ENCODE measurements around the gene RNF223. TPM values are rescaled to one million over a fixed set of nuclear protein-coding genes. Genes with fewer than 3 reads are reported as not detected.

The RNF223 gene
- total RNA-seq, 1 experiment from 2014 or later = not detected

DNA sequence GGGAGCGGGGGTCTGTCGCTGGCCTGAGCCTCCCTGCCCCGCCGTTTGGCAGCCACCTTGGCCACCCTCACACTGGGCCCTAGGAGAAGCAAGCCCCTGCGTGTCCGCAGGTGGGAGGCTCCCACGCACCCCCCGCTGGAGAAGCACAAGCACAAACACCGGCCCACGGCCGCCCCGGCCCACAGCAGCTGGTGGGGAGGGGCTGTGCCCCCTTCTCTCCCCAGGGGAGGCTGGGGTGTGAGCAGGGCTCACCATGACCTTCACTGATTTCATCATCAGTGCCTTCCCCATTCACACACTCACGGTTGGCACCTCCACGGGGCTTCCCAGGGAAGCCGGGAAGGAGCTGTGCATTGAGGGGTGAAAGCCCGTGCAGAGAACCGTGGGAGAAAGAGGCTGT, 46.3 kb downstream of the RNF223 start:
- peaks cover 39% of the 10 kb centered on the region for H3K36me3 ChIP-seq
- H3K9me3 ChIP-seq (replicated peaks) = no peaks in the 10 kb centered on the region
- H3K27me3 ChIP-seq (replicated peaks) = no peaks in the 10 kb centered on the region
- H3K4me3 ChIP-seq = no peak overlapping the region
- H3K27ac ChIP-seq = no peak overlapping the region
- DNase-seq (ENCODE audit: low read depth in 1 of 2, low spot score in 2 of 2) = no peak
- H3K4me1 ChIP-seq (replicated peaks) = peaks cover 20% of the 10 kb centered on the region

DNA sequence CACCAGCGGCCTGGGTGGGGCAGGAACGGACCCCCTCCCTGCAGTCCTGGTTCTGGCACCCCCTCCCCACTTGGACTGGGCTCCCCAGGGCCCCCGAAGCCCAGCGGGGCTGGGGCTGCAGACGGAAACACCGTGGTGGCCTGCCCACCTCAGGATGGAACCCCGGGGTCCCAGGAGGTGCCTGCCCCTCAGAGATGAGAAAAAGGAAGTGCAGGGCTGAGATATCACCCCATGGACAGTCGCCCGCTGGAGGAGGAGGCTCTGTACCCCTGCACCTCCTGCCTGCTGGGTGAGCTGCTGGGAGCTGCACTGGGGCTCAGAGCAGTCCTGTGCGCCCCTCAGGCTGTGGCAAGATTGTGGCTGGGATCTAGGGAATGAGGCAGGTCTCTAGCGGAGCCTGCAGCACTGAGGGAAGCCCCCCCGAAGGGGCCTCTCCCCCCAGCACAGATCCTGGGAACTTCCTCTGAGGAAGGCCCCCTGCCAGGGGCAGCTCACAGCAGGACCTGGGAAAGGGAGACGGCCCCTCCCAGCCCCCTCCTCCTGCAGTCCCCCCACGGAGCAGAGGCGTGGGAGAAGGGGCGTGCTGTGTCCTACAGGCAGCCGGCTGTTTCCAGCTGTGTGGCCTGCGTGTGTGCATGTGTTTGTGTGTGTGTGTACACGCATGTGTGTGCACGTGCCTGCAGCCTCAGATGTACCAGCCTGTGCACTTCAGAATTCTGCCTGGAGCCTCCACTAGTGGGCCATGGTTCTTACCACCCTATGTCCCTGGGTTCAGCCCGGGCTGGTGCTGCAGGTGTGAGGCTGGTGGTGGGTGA, 47.3 kb downstream of the RNF223 start:
- no peak for DNase-seq (ENCODE audit: low read depth in 1 of 2, low spot score in 2 of 2)
- H3K9me3 ChIP-seq (replicated peaks) = no peaks in the 10 kb centered on the region
- no peaks in the 10 kb centered on the region for H3K27me3 ChIP-seq (replicated peaks)
- H3K27ac ChIP-seq = no peak overlapping the region
- peaks cover 46% of the 10 kb centered on the region for H3K36me3 ChIP-seq
- peaks cover 24% of the 10 kb centered on the region for H3K4me1 ChIP-seq (replicated peaks)
- H3K4me3 ChIP-seq = no peak overlapping the region

DNA sequence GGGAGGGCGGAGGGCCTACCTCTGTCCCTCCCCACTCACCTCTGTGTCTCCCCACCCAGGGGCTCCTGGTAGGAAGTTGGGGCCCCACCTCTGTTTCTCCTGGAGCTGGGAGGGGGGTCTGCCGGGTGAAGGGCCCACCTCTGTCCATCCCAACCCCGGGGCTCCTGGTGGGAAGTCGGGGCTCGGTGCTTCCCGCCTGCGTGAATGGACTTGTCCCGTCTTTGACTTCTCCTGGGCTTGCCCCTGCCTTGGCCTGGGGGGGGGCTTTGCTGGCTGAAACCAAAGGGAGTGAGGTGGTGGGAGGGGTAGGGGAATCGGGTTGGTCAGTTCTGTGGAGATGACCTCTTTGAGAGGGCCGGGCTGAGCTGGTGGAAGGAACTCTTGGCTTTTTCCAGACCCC, 48.4 kb downstream of the RNF223 start:
- peaks cover 35% of the 10 kb centered on the region for H3K4me1 ChIP-seq (replicated peaks)
- no peaks in the 10 kb centered on the region for H3K27me3 ChIP-seq (replicated peaks)
- DNase-seq (ENCODE audit: low read depth in 1 of 2, low spot score in 2 of 2) = no peak
- H3K9me3 ChIP-seq (replicated peaks) = no peaks in the 10 kb centered on the region
- H3K27ac ChIP-seq = no peak overlapping the region
- peaks cover 46% of the 10 kb centered on the region for H3K36me3 ChIP-seq
- no peak overlapping the region for H3K4me3 ChIP-seq

DNA sequence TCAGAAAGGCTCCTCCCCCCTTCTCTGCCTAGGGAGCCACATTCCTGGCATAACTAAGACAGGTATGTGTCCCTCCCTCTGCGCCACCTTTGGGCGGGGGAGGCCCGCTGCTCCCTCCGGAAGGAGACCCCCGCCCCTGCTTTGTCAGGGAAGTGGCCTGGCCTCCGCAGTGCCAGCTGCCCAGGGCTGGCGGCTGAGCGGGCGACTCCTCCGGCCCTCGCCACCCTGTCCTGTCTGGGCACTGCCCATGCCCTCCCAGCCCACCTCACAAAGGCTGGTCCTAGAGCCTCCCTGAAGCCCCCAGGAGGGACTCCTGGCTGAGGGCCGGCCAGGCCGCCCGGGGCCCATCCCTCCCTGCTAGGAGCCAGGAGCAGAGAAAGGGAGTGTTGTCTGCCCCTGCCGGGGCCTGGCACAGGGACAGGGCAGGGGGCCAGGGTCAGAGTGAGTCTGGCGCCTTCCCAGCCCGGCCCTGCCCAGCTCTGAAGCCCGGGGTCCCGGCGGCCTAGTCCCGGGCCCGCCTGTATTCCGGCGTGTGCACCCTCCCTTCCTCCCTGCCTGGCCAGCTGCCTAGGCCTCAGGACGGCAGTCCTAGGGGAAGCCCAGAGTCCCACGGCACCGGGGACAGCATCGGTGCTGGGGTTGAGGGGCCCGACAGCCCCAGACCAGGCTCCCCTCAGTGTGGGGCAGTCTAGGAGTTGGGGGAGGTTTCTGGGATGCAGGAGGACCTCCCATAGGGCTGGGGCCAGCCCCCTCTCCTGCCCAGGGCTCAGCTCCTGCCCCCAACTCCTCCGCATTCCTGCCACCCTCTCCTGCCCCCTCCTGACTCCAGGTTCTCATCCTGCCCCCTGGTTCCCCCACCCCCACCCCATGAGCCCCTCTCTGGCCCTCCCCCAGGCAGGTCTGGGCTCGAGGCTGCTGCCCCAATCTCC, 49.1 kb downstream of the RNF223 start:
- Histone ChIP-seq H3K27me3 (replicated peaks) (no peaks in the 10 kb centered on the region), H3K36me3 (peaks cover 46% of the 10 kb centered on the region), H3K27ac (peak overlapping the region; percentile 79), H3K4me1 (replicated peaks) (peaks cover 39% of the 10 kb centered on the region), H3K9me3 (replicated peaks) (no peaks in the 10 kb centered on the region), H3K4me3 (no peak overlapping the region)
- DNase-seq (ENCODE audit: low read depth in 1 of 2, low spot score in 2 of 2) = peak; percentile 55 to 79

DNA sequence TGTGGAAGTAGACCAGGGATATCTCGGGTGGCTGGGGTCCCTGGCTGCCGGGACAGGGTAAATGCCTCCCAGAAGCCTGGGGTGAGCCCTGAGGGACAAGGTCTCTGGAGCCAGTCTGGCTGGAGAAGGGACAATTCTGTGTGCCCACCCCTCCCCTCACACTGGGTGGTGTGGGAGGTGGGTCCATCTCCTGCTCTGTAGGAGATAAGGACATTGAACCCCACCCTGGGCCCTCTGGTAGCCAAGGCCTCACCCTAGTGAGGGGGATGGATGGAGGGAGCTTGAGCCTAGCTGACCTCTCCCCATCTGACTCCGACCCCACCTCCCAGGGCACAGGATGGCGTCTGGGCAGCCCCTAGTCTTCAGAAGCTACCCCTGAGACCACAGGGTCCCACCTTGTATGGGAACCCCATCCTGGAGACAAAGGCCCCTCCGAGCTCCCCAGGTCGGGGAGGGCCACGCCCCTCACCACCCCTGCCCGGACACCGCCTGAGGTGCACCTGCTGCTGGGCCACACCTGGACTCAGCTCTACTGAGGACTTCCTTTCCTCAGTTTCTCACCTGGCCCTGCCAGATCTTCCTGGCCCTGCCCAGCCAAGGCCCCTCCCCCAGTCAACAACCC, 49.8 kb downstream of the RNF223 start:
- DNase-seq (ENCODE audit: low read depth in 1 of 2, low spot score in 2 of 2) = no peak
- Histone ChIP-seq H3K4me3 (no peak overlapping the region), H3K36me3 (peaks cover 46% of the 10 kb centered on the region), H3K27ac (peak overlapping the region; percentile 79; the same call in 1 of the 2 replicates), H3K27me3 (replicated peaks) (no peaks in the 10 kb centered on the region), H3K4me1 (replicated peaks) (peaks cover 39% of the 10 kb centered on the region), H3K9me3 (replicated peaks) (no peaks in the 10 kb centered on the region)

DNA sequence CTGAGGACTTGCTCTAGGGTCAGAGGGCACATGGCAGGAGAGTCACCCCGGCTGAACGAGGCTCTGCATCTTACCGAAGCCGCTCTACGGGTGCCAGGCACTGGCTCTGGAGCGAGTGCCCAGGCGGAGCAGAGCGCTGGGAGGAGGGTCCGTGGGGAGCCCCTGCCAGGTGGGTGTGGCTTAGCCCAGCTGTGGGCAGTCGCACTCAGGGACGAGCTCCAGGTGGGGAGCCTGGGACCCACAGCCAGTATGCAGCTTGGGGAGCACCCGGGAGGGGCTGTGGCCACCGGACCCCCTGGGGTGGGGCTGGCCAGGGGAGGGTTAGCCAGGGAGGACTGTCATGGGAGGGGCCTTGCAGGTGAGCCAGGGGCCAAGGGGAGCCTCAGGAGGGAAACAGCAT, 50.4 kb downstream of the RNF223 start:
- H3K4me3 ChIP-seq = no peak overlapping the region
- peaks cover 43% of the 10 kb centered on the region for H3K4me1 ChIP-seq (replicated peaks)
- no peaks in the 10 kb centered on the region for H3K9me3 ChIP-seq (replicated peaks)
- no peak overlapping the region for H3K27ac ChIP-seq
- DNase-seq (ENCODE audit: low read depth in 1 of 2, low spot score in 2 of 2) = no peak
- H3K36me3 ChIP-seq = peaks cover 46% of the 10 kb centered on the region
- no peaks in the 10 kb centered on the region for H3K27me3 ChIP-seq (replicated peaks)

DNA sequence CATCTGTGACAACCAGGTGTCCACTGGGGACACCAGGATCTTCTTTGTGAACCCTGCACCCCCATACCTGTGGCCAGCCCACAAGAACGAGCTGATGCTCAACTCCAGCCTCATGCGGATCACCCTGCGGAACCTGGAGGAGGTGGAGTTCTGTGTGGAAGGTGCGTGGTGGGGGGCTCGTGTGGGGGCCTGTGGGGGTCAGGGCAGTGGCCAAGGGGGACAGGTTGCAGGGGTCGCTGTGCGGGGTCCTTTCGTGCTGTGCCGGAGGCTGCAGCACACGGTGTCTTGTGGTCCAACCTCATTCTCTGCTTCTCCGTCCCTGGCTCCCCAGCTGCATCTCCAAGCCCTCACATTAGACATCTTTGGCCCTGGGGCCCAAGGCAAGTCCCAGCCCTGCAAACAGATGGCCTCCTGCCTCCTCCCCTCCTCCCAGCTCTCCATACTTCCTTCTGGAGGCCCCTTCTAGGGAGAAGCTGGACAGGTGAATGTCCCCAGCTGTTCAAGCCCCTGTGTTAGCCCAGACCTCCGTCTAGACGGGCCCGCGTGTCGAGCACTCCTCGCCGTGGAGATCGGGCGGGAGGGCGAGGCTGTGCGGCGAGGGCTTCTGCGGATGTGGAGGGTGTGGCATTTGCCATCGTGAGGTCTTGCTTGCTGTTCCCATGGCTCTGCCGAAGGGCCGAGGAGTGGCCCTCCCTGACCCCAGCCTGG, 51.6 kb downstream of the RNF223 start:
- no peak for DNase-seq (ENCODE audit: low read depth in 1 of 2, low spot score in 2 of 2)
- no peak overlapping the region for H3K27ac ChIP-seq
- H3K27me3 ChIP-seq (replicated peaks) = no peaks in the 10 kb centered on the region
- peaks cover 43% of the 10 kb centered on the region for H3K36me3 ChIP-seq
- peaks cover 43% of the 10 kb centered on the region for H3K4me1 ChIP-seq (replicated peaks)
- H3K9me3 ChIP-seq (replicated peaks) = no peaks in the 10 kb centered on the region
- no peak overlapping the region for H3K4me3 ChIP-seq

DNA sequence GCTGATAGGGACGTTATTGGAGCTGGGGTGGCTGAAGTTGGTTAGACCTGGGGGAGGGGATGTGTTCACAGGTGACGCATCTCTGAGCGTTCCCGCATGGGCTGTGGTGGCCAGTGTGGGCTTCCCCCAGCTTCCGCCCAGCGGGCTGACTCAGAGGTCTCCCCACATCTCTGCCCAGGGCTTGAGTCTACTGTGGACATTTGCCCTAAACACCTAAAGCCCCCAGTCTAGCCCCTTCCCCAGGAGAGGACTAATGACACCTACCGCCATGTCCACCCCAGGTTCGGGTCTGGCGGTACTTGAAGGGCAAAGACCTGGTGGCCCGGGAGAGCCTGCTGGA, 52.2 kb downstream of the RNF223 start:
- Histone ChIP-seq H3K27ac (no peak overlapping the region), H3K9me3 (replicated peaks) (no peaks in the 10 kb centered on the region), H3K4me3 (no peak overlapping the region), H3K27me3 (replicated peaks) (no peaks in the 10 kb centered on the region), H3K36me3 (peaks cover 39% of the 10 kb centered on the region), H3K4me1 (replicated peaks) (peaks cover 43% of the 10 kb centered on the region)
- DNase-seq (ENCODE audit: low read depth in 1 of 2, low spot score in 2 of 2) = no peak

DNA sequence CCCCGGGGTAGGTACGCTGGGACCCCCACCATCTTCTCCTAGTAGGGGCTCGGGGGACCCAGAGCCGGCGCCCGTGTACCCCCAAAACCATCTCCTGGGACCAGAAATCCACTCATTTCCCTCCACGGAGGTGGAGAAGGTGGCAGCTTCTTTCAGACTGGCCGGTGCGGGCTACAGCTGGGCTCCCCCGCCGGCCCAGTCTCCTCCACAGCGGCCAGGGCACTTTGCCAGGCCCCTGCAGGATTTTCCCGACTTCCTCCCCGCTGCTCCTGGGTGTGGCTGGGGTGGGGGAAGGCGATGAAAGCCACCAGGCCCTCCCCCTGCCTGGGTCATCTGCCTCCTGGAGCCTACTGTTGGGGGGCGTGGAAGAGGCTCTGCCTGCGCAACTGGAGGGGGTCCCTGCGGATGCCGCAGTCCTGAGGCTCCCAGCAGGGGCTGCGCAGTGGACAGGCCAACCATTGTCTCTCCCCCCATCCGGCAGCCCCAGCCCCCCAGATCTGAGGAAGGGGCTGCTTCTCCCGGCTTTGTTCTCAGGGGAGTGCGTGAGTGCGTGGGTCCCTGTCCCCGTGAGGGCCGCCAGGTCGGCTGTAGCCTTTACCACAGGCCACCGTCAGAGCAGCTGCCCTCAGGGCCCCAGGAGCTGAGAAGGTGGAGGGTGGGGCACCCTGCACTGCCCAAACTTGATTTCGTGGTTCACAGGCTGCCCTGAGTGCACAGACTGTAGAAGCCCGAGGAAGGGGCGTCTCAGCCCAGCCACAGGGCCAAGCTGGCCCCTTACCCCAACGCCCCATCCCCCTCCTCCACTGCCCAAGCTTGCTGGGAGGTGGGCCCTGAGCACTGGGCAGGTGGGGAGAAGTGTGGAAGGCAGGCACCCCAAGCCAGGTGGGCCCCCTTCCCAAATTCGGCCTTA, 52.8 kb downstream of the RNF223 start:
- DNase-seq (ENCODE audit: low read depth in 1 of 2, low spot score in 2 of 2) = peak; percentile 74 to 90
- Histone ChIP-seq H3K27me3 (replicated peaks) (no peaks in the 10 kb centered on the region), H3K4me3 (peak overlapping the region; percentile 92), H3K9me3 (replicated peaks) (no peaks in the 10 kb centered on the region), H3K4me1 (replicated peaks) (peaks cover 43% of the 10 kb centered on the region), H3K27ac (0 out of 2 replicates have a peak overlapping the region, but pooled peaks have one; percentile 10), H3K36me3 (peaks cover 38% of the 10 kb centered on the region)

Other genes with a start within 250 kb of the RNF223 start
- gene SAMD11, start 150.4 kb downstream of the RNF223 start, total RNA-seq (2014; rRNA removed; shearing (Covaris generic)) = 232 and 256 TPM in 2 replicates
- 100 and 129 TPM in 2 replicates for gene NOC2L, start 115.0 kb downstream of the RNF223 start, total RNA-seq (2014; rRNA removed; shearing (Covaris generic))
- 7.2 and 11.5 TPM in 2 replicates for gene KLHL17, start 113.7 kb downstream of the RNF223 start, total RNA-seq (2014; rRNA removed; shearing (Covaris generic))
- gene PLEKHN1, start 107.8 kb downstream of the RNF223 start, total RNA-seq (2014; rRNA removed; shearing (Covaris generic)) = 0.34 TPM in 1 of 2 replicates, not detected in the other
- gene PERM1, start 92.2 kb downstream of the RNF223 start, total RNA-seq (2014; rRNA removed; shearing (Covaris generic)) = 0.11 TPM in 1 of 2 replicates, not detected in the other
- 55.3 and 68.7 TPM in 2 replicates for gene HES4, start 74.2 kb downstream of the RNF223 start, total RNA-seq (2014; rRNA removed; shearing (Covaris generic))
- 201 and 353 TPM in 2 replicates for gene ISG15, start 60.8 kb downstream of the RNF223 start, total RNA-seq (2014; rRNA removed; shearing (Covaris generic))
- 53.8 and 55.9 TPM in 2 replicates for gene AGRN, start 54.2 kb downstream of the RNF223 start, total RNA-seq (2014; rRNA removed; shearing (Covaris generic))
- 11.1 and 15.4 TPM in 2 replicates for gene C1orf159, start 41.8 kb upstream of the RNF223 start, total RNA-seq (2014; rRNA removed; shearing (Covaris generic))
- not detected in 2 replicates for gene TTLL10, start 99.6 kb upstream of the RNF223 start, total RNA-seq (2014; rRNA removed; shearing (Covaris generic))
- not detected in 2 replicates for gene TNFRSF18, start 132.3 kb upstream of the RNF223 start, total RNA-seq (2014; rRNA removed; shearing (Covaris generic))
- not detected in 2 replicates for gene TNFRSF4, start 139.8 kb upstream of the RNF223 start, total RNA-seq (2014; rRNA removed; shearing (Covaris generic))
- gene SDF4, start 157.7 kb upstream of the RNF223 start, total RNA-seq (2014; rRNA removed; shearing (Covaris generic)) = 154 and 156 TPM in 2 replicates
- 50.1 and 51.3 TPM in 2 replicates for gene B3GALT6, start 157.9 kb upstream of the RNF223 start, total RNA-seq (2014; rRNA removed; shearing (Covaris generic))
- 0.25 and 1.8 TPM in 2 replicates for gene C1QTNF12, start 172.4 kb upstream of the RNF223 start, total RNA-seq (2014; rRNA removed; shearing (Covaris generic))
- 92.1 and 96.6 TPM in 2 replicates for gene UBE2J2, start 199.5 kb upstream of the RNF223 start, total RNA-seq (2014; rRNA removed; shearing (Covaris generic))
- 0.53 and 1.5 TPM in 2 replicates for gene SCNN1D, start 206.1 kb upstream of the RNF223 start, total RNA-seq (2014; rRNA removed; shearing (Covaris generic))
- gene ACAP3, start 233.6 kb upstream of the RNF223 start, total RNA-seq (2014; rRNA removed; shearing (Covaris generic)) = 41.1 and 44.8 TPM in 2 replicates
- gene PUSL1, start 234.3 kb upstream of the RNF223 start, total RNA-seq (2014; rRNA removed; shearing (Covaris generic)) = 27.3 and 35.1 TPM in 2 replicates

Measured in SJSA1 (cell line).